ENCODE results near the gene SPATS2L. TPM values are rescaled to one million over a fixed set of nuclear protein-coding genes. Genes with fewer than 3 reads are reported as not detected.

Gene SPATS2L
- total RNA-seq, 1 donor from 2014 or later: 29.1 TPM

GRCh38 chr2:200356857-200357384 is 50.4 kb downstream of the SPATS2L start:
- Histone ChIP-seq H3K27me3 (no peaks in the 10 kb centered on the region), H2AFZ (replicated peaks) (no peak overlapping the region), H3K4me1 (peaks cover 45% of the 10 kb centered on the region), H3K4me2 (peak overlapping the region; percentile 40), H3K9me3 (ENCODE audit: low read depth) (no peaks in the 10 kb centered on the region), H3K4me3 (no peak overlapping the region), H3K27ac (no peak overlapping the region), H3K9ac (no peak overlapping the region), H3K79me2 (ENCODE audit: low read depth) (peaks cover 6% of the 10 kb centered on the region), H3F3A (ENCODE audit: low read depth) (peaks cover 11% of the 10 kb centered on the region), H4K20me1 (ENCODE audit: low read depth) (no peaks in the 10 kb centered on the region), H3K36me3 (no peaks in the 10 kb centered on the region)
- peak overlapping the region; percentile 42 for H3K27ac Mint-ChIP-seq
- H3K9me3 Mint-ChIP-seq: no peaks in the 10 kb centered on the region
- TF ChIP-seq EZH2phosphoT487 (IDR thresholded peaks at IDR 0.05) (no peak), EZH2 (IDR thresholded peaks at IDR 0.05) (no peak)
- TF ChIP-seq, protein P1, sequence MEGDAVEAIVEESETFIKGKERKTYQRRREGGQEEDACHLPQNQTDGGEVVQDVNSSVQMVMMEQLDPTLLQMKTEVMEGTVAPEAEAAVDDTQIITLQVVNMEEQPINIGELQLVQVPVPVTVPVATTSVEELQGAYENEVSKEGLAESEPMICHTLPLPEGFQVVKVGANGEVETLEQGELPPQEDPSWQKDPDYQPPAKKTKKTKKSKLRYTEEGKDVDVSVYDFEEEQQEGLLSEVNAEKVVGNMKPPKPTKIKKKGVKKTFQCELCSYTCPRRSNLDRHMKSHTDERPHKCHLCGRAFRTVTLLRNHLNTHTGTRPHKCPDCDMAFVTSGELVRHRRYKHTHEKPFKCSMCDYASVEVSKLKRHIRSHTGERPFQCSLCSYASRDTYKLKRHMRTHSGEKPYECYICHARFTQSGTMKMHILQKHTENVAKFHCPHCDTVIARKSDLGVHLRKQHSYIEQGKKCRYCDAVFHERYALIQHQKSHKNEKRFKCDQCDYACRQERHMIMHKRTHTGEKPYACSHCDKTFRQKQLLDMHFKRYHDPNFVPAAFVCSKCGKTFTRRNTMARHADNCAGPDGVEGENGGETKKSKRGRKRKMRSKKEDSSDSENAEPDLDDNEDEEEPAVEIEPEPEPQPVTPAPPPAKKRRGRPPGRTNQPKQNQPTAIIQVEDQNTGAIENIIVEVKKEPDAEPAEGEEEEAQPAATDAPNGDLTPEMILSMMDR (IDR thresholded peaks at IDR 0.05): no peak
- peak; percentile 47 for DNase-seq (ENCODE audit: low spot score)
- no peaks in the 10 kb centered on the region for H3K36me3 Mint-ChIP-seq
- no peak overlapping the region for H3K4me3 Mint-ChIP-seq
- H3K4me1 Mint-ChIP-seq: peaks cover 57% of the 10 kb centered on the region
- peaks cover 2% of the 10 kb centered on the region for H3K27me3 Mint-ChIP-seq (ENCODE audit: insufficient read depth, low read depth)

GRCh38 chr2:200357845-200358244 is 51.4 kb downstream of the SPATS2L start:
- DNase-seq (ENCODE audit: low spot score): no peak
- TF ChIP-seq, protein P1 (IDR thresholded peaks at IDR 0.05): no peak
- TF ChIP-seq EZH2 (IDR thresholded peaks at IDR 0.05) (no peak), EZH2phosphoT487 (IDR thresholded peaks at IDR 0.05) (no peak)
- Histone ChIP-seq H3K36me3 (no peaks in the 10 kb centered on the region), H3K79me2 (ENCODE audit: low read depth) (peaks cover 6% of the 10 kb centered on the region), H3F3A (ENCODE audit: low read depth) (peaks cover 4% of the 10 kb centered on the region), H3K9ac (no peak overlapping the region), H3K27ac (no peak overlapping the region), H3K4me1 (peaks cover 36% of the 10 kb centered on the region), H3K4me3 (no peak overlapping the region), H3K27me3 (no peaks in the 10 kb centered on the region), H3K9me3 (ENCODE audit: low read depth) (no peaks in the 10 kb centered on the region), H4K20me1 (ENCODE audit: low read depth) (no peaks in the 10 kb centered on the region), H3K4me2 (peak overlapping the region; percentile 40), H2AFZ (replicated peaks) (no peak overlapping the region)
- Mint-ChIP-seq H3K4me3 (no peak overlapping the region), H3K4me1 (peaks cover 51% of the 10 kb centered on the region), H3K27ac (no peak overlapping the region), H3K36me3 (no peaks in the 10 kb centered on the region), H3K27me3 (ENCODE audit: insufficient read depth, low read depth) (peaks cover 2% of the 10 kb centered on the region), H3K9me3 (no peaks in the 10 kb centered on the region)

- H3K4me2 ChIP-seq: no peak overlapping the region
These were observed 53.1 kb downstream of the SPATS2L start for GRCh38 chr2:200359552-200359951.

More at GRCh38 chr2:200359552-200359951, 53.1 kb downstream of the SPATS2L start:
- Histone ChIP-seq H3K36me3 (no peaks in the 10 kb centered on the region), H2AFZ (replicated peaks) (no peak overlapping the region), H3K27me3 (no peaks in the 10 kb centered on the region), H3K4me1 (peaks cover 34% of the 10 kb centered on the region), H3K79me2 (ENCODE audit: low read depth) (peaks cover 6% of the 10 kb centered on the region), H3F3A (ENCODE audit: low read depth) (no peaks in the 10 kb centered on the region), H3K27ac (no peak overlapping the region), H4K20me1 (ENCODE audit: low read depth) (no peaks in the 10 kb centered on the region), H3K4me3 (no peak overlapping the region), H3K9ac (no peak overlapping the region), H3K9me3 (ENCODE audit: low read depth) (no peaks in the 10 kb centered on the region)
- Mint-ChIP-seq H3K4me1 (peaks cover 53% of the 10 kb centered on the region), H3K27me3 (ENCODE audit: insufficient read depth, low read depth) (no peaks in the 10 kb centered on the region), H3K4me3 (no peak overlapping the region), H3K36me3 (no peaks in the 10 kb centered on the region), H3K9me3 (no peaks in the 10 kb centered on the region), H3K27ac (no peak overlapping the region)
- TF ChIP-seq, protein P1 (IDR thresholded peaks at IDR 0.05): no peak
- no peak for TF ChIP-seq EZH2 (IDR thresholded peaks at IDR 0.05)
- TF ChIP-seq EZH2phosphoT487 (IDR thresholded peaks at IDR 0.05): no peak
- DNase-seq (ENCODE audit: low spot score): no peak
